ENCODE data around the gene CUEDC2. TPM values are rescaled to one million over a fixed set of nuclear protein-coding genes. Genes with fewer than 3 reads are reported as not detected.

CUEDC2 gene
- total RNA-seq, 1 donor from 2014 or later = 73.3 TPM

DNA sequence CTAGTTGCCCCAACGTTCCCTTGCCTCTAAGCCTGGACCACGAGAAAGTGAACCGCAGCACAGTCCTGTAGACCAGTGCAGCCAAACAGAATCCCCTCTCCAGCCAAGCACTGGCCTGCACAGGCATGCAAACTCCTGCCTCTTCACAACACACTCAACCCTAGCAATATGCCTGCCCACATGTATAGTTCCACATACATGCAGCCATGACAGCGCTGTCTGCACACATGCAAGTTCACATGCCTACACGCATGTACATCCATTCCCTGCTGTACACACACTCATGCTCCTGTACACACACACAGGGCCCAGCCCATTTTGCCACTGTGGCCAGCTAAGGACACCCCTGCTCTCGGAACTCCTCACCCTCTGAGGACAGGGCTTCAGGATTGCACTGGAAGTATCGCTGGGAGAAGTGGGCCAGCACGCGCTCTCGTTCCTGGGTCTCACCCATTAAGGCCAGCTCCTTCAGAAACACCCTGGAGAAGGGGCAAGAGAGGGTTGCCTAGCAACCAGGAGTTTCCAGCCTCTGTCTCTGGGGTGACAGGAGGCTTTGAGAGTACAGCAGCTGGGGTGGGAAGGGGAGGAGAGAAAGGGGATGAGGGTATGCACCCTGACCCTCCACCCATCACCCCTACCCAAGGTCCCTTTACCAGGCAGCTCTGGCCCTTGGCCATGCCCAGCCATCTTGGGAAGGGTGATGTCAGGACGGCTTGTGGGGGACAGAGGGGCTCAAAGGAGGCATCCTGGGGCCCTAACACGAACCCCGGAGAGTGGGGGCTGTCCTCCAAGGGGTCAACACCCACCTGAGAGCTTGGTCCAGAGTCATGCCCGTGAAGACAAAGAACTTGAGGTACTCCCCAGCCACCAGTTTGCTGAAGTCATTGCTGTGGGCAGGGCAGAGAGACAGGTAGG lies 20.8 kb downstream of the CUEDC2 start:
- no peak for DNase-seq (ENCODE audit: low read depth)

DNA sequence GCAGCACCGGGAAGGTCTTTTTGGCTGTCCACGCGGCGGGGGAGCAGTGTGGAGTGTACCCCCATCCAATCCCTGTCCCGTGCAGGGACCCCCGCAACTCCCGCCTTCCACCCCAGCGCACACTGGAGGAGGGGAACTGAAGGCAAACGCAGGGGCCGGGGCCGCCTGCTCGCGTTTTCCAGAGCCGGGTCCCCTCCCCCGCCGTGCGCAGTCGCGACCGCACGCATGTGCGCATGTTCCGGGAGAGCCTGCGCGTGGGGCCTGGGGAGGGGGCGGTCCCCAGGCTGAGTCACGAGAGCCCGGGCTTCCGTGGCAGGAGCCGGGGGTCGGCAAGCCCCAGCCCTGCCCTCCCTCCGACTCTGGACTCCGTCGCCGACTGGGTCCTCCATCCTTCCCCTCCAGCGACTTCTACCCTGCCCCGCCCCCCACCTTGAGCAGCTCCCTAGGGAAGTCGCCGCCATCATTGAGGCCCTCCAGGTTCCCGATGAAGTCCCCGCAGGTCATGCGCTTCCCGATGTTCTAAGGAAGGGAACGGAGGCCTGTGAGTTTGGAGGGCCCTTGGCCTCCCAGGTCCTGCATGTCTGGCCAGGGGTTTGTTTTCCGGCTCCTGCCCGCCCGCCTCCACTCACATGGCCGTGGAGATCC lies 21.8 kb downstream of the CUEDC2 start:
- DNase-seq (ENCODE audit: low read depth) = no peak

DNA sequence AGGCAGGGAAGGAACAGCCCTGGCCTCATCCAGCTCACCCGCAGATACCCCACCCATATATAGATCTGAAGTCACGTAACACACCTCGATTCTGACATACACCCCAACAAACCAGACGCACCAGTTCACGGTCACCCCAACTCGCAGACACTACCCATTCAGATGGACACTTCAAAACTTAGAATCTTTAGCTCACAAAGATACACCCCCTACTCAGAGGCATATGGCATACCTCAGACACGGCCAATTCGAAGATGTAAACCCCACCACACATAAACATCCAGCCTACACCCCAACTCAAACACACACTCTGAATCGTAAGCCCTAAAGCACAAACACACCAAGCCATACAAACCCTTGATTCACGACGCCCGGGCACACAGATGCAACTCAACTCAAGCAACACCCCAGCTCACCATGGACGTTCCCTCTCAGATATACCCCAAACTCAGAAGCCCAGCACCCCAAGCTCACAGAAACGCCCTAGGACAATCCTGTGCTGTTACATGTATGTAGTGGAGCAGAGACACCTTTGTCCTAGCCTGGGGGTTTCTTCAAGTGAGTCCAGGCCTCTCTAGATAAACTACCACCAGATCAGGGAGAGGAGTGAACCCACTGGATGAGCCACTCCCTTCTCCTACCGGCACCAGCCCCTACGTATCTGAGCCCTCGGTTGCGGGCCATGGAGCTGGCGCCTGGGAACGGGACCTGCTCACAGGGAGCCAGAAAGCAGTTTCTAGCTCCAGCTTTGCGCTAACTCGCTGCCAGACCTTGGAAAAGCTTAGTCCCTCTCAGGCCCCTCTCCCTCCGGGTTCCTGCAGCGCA lies 22.6 kb downstream of the CUEDC2 start:
- no peak for DNase-seq (ENCODE audit: low read depth)

DNA sequence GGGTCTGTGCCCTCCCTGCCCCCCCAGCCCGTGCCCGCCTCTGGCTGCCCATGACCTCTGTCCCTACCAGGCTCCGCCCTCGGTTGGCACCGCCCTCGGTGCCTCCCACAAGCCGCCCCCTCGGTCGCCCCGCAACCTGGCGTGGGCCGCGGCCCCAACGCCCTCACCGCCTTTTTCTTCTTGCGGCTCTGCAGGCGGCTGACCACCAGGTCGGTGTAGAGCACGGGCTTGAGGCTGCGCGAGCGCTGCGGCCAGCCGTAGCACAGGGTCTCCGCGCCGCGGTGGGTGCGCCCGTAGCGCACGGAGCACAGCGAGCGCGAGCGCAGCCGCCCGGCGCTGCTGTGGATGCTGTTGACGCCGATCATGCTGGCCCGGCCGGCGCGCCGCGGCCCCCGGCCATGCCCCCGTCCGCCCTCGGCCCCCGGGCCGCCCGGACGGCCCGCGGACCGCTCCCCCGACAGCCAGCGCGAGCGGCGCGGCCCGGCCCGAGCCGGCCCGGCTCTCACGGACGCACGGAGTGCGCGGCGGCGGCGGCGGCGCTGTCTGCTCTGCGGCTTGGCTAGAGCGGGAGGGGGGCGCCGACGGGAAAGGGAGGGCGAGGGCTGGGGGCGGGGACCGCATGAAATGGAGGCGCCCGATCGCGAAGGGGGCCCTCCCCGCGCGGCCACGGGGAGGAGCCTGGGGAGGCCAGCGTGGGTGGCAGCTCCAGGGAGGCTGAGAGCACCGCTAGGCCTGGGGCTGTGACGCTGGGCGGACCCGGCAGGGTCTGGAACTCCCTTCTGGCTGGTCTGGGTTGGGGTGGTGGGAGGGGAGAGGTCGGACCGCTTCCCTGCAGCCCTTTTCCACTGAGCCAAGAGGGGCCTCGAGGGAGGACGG lies 23.4 kb downstream of the CUEDC2 start:
- peak; percentile 5 for DNase-seq (ENCODE audit: low read depth)

DNA sequence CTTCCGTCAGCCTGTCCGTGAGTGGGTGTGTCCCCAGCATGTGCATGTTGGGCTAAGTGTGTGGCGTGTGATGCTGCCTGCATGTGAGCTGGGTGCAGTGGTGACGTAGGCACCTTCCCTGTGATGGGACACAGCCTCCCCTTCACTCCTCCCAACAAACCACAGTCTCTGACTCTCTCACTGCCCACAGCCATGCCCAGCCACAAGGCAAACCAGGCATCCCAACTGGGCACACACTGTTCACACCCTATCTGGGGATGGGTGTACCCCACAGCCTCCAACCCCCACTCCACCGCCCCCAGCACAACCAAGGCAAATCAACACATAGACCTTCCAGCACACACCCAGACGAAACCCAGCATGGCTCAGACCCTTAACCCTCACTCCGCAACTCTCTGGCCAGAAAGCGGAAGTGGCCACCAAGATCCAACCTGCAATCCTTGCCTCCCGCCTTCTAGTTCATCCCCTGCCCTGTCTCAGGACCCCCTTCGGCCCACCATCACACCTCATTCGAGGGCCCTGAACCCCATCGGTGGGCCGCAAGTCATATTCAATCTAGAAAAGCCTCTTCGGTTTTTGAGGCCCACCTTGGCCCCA lies 24.1 kb downstream of the CUEDC2 start:
- peak; percentile 22 for DNase-seq (ENCODE audit: low read depth)

DNA sequence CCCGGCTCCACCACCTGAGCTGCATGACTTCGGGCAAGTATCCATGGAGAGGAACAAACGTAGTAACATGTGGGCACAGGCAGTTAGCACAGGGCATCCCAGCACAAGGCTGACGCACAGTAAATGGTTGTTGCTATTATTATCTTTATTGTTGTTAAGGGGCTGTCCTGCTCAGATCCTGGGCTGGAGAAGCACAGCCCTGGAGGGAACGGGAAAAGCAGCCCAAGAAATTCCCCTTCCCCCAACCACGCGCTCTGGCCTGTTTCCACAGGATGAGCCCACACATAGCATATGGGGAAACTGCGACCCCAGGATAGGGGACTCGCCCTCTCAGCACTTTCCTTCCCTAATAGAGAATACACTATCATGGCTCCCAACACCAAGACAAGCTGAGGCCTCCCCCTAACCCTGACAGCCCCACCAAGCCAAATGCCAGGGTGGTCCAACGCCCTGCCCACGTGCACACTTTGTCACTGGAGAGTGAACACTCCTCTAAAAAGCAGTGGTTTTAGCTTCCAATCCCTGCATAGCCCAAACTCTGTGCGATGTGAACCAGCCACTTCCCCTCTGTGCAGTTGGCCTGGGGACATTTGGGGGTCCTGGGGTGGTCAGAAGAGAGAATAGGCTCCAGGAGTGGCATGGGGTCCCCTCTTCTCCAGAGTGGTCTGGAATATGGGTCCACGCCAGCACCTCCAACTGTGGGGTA lies 24.8 kb downstream of the CUEDC2 start:
- DNase-seq (ENCODE audit: low read depth) = no peak

DNA sequence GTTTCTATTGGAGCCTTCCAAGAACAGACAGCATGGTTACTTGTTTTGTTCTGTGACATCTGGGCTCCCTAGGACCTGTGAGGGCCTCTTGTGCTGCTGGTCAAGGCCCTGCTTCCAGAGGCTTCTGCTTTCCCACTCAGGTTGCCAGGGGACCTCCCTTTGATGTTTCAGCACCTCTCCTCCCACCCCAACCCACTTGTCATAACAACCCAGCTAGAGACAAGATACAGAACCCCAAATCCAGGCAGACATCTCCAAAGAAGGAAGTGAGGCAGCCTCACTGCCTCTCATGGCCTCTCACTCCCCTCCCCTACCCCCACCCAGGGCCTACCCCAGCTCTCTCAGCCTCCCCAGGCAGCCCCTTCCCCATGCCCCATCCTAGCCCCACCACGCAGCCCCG lies 25.6 kb downstream of the CUEDC2 start:
- DNase-seq (ENCODE audit: low read depth) = no peak

DNA sequence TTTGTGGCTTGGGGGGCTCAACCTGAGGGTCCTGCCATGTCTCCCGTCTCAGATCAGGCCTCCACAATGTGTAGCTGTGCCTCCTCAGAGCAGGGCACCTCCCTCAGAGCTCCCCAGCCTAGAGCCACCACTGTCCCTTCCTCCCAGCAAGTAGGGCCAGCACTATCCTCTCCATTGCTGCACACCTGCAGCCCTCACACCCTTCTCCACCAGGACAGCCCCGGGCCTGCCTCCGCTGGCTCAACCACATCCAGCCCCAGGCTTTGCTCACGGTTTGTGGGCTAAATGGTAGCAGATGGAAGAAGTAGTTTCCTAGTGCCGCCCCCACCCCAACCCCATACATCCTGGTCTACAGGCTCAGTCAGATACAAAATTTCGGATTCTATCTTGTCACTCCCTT lies 26.7 kb downstream of the CUEDC2 start:
- DNase-seq (ENCODE audit: low read depth) = no peak

DNA sequence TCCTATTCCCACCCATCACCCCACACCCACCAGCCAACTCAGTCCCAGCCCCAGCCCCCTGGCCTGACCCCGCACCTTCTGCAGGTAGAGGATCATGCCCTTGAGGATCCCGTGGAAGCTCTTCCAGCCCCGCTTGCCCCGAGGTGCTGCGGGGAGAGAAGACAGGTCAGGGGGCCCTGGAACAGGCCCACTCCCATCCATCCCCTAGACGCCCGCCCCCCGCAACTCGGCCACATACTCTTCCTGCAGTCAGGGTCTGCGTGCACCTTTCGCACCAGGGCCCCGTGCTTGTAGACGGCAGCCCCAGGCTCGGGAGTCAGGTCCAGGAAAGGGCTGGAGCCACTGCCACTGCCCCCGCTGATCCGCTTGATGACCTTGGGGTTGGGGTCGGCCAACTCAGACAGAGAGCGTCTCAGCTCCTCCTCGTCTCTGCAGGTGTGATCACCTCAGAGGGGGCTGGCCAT lies 27.2 kb downstream of the CUEDC2 start:
- no peak for DNase-seq (ENCODE audit: low read depth)

DNA sequence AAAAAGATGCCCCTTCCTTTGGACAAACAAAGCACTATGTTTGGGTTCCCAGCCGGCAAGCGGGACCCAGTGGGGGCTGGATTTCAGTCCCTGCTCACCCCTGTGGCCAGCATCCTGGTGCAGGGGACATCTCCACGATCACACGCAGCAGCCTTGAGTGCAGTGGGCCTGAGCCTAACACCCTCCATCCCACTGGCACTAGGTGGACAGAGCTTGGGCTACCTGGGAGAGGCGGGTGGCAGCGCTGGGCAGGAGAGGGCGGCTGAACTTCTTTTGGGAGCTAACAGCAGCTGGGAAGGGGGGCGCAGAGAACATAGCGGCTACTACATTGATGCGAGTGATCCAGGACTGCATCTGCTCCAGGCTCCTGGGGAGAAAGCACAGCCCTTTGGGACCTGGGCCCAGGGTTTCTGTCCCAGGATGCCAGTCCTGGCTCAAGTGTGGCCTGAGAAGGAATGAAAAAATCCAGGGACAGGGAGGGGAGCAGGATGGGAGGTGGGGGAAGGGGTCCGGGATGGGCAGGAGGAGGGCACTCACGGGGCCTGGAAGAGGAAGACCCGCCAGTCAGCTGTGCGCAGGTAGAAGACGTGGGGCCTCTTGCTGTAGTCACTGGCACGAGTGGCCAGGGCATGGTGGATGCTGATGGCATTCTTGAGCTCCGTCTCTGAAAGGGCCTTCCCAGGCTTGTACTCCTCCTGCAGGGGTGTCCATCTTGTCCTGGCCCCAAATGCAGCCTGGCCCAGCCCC lies 27.8 kb downstream of the CUEDC2 start:
- no peak for DNase-seq (ENCODE audit: low read depth)

DNA sequence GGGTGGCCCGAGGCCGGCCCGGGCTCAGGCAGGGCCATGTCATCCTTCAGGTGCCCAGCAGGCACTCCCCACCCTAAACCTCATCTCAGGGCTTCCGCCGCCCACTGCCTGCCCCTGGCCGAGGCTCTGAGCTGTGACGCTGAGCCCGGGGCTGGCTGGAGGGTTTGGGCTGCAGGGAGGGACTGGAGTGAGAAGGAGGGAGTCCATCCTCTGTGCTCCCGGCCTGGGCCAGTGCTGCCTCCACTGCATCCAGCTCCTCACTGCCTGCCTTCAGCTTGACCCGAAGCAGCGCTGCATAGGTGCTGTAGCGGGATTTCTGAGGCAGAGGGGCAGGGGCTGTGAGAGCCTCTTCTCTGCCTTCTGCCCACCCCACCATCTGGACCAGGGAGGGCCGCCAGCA lies 29.3 kb downstream of the CUEDC2 start:
- no peak for DNase-seq (ENCODE audit: low read depth)

DNA sequence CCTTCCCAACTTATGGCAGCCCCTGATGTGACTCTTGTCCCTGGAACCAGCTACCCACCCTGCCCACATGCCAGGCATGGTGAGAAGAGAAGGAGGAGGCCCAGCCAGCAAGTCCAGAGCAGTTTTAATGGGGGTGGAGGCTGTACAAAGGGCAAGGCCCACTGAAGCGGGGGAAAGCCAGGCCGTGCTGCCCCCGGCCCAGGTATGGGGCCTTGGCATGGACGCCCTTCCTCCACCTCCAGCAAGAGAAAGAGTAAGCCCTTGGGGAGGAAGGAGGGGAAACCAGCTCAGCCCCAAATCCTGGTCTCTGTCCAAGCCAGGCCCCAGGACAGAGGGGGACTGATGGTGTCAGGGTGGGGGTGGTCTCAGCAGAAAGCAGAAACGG lies 29.9 kb downstream of the CUEDC2 start:
- DNase-seq (ENCODE audit: low read depth) = no peak

DNA sequence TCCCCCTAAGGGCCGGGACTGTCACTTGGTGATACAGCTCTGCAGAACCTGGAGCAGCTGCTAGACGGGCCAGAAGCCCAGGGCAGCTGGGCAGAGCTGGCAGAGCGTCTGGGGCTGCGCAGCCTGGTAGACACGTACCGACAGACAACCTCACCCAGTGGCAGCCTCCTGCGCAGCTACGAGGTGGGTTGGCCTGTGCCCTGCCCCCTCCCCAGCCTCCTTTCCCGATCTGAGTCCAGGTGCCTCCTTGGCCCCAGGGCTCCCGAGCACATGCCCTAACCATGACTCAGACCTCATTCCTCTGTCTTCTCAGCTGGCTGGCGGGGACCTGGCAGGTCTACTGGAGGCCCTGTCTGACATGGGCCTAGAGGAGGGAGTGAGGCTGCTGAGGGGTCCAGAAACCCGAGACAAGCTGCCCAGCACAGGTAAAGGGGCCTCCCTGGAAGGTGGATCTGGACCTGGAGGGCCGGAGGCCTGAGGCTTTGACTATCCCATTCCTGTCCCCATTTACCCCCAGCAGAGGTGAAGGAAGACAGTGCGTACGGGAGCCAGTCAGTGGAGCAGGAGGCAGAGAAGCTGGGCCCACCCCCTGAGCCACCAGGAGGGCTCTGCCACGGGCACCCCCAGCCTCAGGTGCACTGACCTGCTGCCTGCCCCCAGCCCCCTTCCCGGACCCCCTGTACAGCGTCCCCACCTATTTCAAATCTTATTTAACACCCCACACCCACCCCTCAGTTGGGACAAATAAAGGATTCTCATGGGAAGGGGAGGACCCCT lies 30.5 kb downstream of the CUEDC2 start:
- no peak for DNase-seq (ENCODE audit: low read depth)

DNA sequence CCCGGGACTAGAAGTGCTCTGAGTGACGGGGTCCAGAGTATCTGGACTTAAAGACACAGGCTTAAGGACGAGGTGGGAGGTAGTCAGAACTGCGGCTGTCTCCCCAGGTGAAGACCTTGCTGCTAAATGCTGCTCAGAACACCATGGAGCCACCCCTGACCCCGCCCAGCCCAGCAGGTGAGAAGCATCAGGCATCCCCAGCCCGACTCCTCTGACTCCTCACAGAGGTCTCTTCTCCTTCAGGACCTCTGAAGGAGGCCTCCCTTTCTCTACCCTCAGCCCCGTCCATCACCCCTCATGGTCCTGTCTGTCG lies 31.1 kb downstream of the CUEDC2 start:
- no peak for DNase-seq (ENCODE audit: low read depth)

DNA sequence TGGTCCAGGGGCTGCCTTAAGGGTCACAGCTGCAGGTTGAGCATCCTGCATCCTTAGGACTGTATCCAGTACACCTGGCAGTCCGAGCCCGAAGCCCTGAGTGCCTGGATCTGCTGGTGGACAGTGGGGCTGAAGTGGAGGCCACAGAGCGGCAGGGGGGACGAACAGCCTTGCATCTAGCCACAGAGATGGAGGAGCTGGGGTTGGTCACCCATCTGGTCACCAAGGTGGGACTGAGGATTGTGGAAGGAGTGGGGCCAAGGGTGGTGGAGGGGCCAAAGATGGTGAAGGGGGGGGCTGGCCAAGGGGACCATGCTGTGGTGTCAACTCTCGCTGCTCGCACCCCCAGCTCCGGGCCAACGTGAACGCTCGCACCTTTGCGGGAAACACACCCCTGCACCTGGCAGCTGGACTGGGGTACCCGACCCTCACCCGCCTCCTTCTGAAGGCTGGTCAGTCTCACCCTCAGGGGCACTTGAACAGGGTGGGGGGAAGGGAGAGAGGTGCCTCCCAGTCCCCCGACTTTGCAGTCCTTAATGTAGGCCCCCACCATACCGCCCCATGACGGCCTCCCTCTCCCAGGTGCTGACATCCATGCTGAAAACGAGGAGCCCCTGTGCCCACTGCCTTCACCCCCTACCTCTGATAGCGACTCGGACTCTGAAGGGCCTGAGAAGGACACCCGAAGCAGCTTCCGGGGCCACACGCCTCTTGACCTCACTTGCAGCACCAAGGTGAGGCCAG lies 31.6 kb downstream of the CUEDC2 start:
- no peak for DNase-seq (ENCODE audit: low read depth)

DNA sequence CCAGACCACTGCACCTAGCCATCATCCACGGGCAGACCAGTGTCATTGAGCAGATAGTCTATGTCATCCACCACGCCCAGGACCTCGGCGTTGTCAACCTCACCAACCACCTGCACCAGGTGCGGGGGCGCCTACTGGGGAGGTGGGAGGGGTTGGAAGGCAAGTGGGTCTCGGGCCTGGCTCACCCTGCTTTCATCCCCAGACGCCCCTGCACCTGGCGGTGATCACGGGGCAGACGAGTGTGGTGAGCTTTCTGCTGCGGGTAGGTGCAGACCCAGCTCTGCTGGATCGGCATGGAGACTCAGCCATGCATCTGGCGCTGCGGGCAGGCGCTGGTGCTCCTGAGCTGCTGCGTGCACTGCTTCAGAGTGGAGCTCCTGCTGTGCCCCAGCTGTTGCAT lies 32.3 kb downstream of the CUEDC2 start:
- DNase-seq (ENCODE audit: low read depth) = no peak

DNA sequence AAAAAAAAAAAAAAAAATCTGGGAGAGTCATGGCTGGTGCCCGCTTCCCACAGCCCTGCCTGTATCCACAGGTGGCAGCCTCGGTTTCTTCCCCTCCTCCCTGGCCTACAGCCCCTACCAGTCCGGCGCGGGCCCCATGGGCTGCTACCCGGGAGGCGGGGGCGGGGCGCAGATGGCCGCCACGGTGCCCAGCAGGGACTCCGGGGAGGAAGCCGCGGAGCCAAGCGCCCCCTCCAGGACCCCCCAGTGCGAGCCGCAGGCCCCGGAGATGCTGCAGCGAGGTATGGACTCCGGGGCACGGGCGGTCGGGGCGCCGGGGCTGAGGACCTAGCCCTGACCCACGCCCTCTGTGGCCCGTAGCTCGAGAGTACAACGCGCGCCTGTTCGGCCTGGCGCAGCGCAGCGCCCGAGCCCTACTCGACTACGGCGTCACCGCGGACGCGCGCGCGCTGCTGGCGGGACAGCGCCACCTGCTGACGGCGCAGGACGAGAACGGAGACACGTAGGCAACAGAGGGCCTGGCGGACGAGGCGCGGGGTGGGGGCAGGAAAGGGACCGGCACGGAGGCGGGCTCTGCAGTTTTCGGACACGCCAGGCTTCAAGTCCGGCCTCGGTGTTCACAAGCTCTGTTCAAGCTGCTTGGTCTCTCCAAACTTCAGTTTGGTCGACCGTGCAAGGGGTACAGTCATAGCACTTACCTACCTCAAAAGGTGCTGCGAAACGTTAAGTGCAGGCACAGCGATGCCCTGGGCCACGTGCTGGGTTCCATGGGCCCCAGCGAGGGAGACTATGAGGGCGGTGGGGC lies 33.0 kb downstream of the CUEDC2 start:
- DNase-seq (ENCODE audit: low read depth) = peak; percentile 84
